ENCODE measurements around the gene KIAA0825. TPM values are rescaled to one million over a fixed set of nuclear protein-coding genes. Genes with fewer than 3 reads are reported as not detected.

Gene KIAA0825
- polyA plus RNA-seq, 1 of the 3 experiments (the other 2 are of a cell fraction) = 0.61 TPM

GRCh38 chr5:94234987-94235386 is 383.4 kb downstream of the KIAA0825 start:
- CTCF ChIA-PET = interaction anchor here (1.3 kb wide), 1 partner anchor 16 kb away, joined by 4 read pairs; no protein-coding TSS in a partner anchor
- no peak overlapping the region for H3K4me3 ChIP-seq (ENCODE audit: low read depth in 2 of 2, low read length in 1 of 2)
- 57% methylated on average over 1 of the region's 1 CpG for WGBS (ENCODE audit: low lambda C conversion rate)

GRCh38 chr5:94228791-94229190 is 389.6 kb downstream of the KIAA0825 start:
- no peaks in the 10 kb centered on the region for H3K9me3 ChIP-seq
- H3K27ac ChIP-seq (ENCODE audit: low read depth in 2 of 2, low read length in 1 of 2) = no peak overlapping the region
- H3F3A ChIP-seq (replicated peaks; ENCODE audit: insufficient read depth) = no peaks in the 10 kb centered on the region
- H3K4me2 ChIP-seq = no peak overlapping the region
- H3K36me3 ChIP-seq (replicated peaks in 1 of 2; ENCODE audit: control insufficient read depth in 1 of 2, insufficient read depth in 2 of 2, low read length in 1 of 2) = no peaks in the 10 kb centered on the region
- no peaks in the 10 kb centered on the region for H3K4me1 ChIP-seq (ENCODE audit: control insufficient read depth in 1 of 2, insufficient read depth in 2 of 2, low read depth in 1 of 2, low read length in 1 of 2)
- no peak overlapping the region for H2AFZ ChIP-seq (ENCODE audit: low read depth)
- no peak for DNase-seq
- CTCF ChIA-PET = interaction anchor here (1.0 kb wide), 1 partner anchor 59 kb away, joined by 3 read pairs; no protein-coding TSS in a partner anchor
- H3K27me3 ChIP-seq (ENCODE audit: insufficient read depth) = no peaks in the 10 kb centered on the region
- no peak overlapping the region for H3K4me3 ChIP-seq (ENCODE audit: low read depth in 2 of 2, low read length in 1 of 2)
- no peaks in the 10 kb centered on the region for H4K20me1 ChIP-seq (ENCODE audit: insufficient read depth)
- H3K79me2 ChIP-seq (ENCODE audit: insufficient read depth) = no peaks in the 10 kb centered on the region
- H3K9ac ChIP-seq = no peak overlapping the region
- H3K9me2 ChIP-seq = no peaks in the 10 kb centered on the region
- POLR2A ChIA-PET = no interaction called here
- no peak for TF ChIP-seq RCOR1 (IDR thresholded peaks at IDR 0.05; ENCODE audit: low read length)
- no peak for TF ChIP-seq SMC3 (IDR thresholded peaks at IDR 0.05; ENCODE audit: low read depth, low read length)
- TF ChIP-seq ZBTB33 (IDR thresholded peaks at IDR 0.05; ENCODE audit: borderline replicate concordance, low read depth) = no peak
- TF ChIP-seq MXI1 (IDR thresholded peaks at IDR 0.05; ENCODE audit: low read depth, low read length) = no peak
- TF ChIP-seq CHD2 (IDR thresholded peaks at IDR 0.05; ENCODE audit: low read length, partially characterized antibody) = no peak
- TF ChIP-seq YY1 (IDR thresholded peaks at IDR 0.05; ENCODE audit: low read depth) = no peak
- no peak for TF ChIP-seq TAF1 (IDR thresholded peaks at IDR 0.05; ENCODE audit: borderline replicate concordance, low read depth, low read length)
- TF ChIP-seq PBX3 (IDR thresholded peaks at IDR 0.05) = no peak
- no peak for TF ChIP-seq RAD21 (IDR thresholded peaks at IDR 0.05; ENCODE audit: low read length)
- no peak for TF ChIP-seq NFIC (IDR thresholded peaks at IDR 0.05; ENCODE audit: borderline replicate concordance)

More at GRCh38 chr5:94234987-94235386, 383.4 kb downstream of the KIAA0825 start:
- H3K4me2 ChIP-seq = no peak overlapping the region
- H3K9me2 ChIP-seq = no peaks in the 10 kb centered on the region
- TF ChIP-seq ZBTB33 (IDR thresholded peaks at IDR 0.05; ENCODE audit: borderline replicate concordance, low read depth) (no peak), REST (IDR thresholded peaks at IDR 0.05; ENCODE audit: low read depth, low read length) (no peak), RFX5 (IDR thresholded peaks at IDR 0.05; ENCODE audit: low read length) (no peak)
- no peak for DNase-seq
- H3K27me3 ChIP-seq (ENCODE audit: insufficient read depth) = no peaks in the 10 kb centered on the region
- H3K27ac ChIP-seq (ENCODE audit: low read depth in 2 of 2, low read length in 1 of 2) = no peak overlapping the region
- POLR2A ChIA-PET = no interaction called here
- no peaks in the 10 kb centered on the region for H3K79me2 ChIP-seq (ENCODE audit: insufficient read depth)
- no peak overlapping the region for H2AFZ ChIP-seq (ENCODE audit: low read depth)
- H3K9ac ChIP-seq = no peak overlapping the region
- no peaks in the 10 kb centered on the region for H4K20me1 ChIP-seq (ENCODE audit: insufficient read depth)
- no peaks in the 10 kb centered on the region for H3K36me3 ChIP-seq (replicated peaks in 1 of 2; ENCODE audit: control insufficient read depth in 1 of 2, insufficient read depth in 2 of 2, low read length in 1 of 2)
- no peaks in the 10 kb centered on the region for H3K9me3 ChIP-seq
- H3F3A ChIP-seq (replicated peaks; ENCODE audit: insufficient read depth) = no peaks in the 10 kb centered on the region
- H3K4me1 ChIP-seq (ENCODE audit: control insufficient read depth in 1 of 2, insufficient read depth in 2 of 2, low read depth in 1 of 2, low read length in 1 of 2) = peaks cover 0 to 3% of the 10 kb centered on the region in 2 experiments; a peak in 2 of 4 replicates
